H1 (cell line): ENCODE results near the gene SHISA9. TPM values are rescaled to one million over a fixed set of nuclear protein-coding genes. Genes with fewer than 3 reads are reported as not detected.

Experiments
- EP300 ChIP-seq, 2 experiments: IDR thresholded peaks; 1 replicate in 1 of 2; 2 replicates in 1 of 2; pipeline ENCODE4 v1.6.1; 2011 to 2012; ENCODE audit warnings: low read depth in 2 of 2, low read length in 2 of 2, mild to moderate bottlenecking in 2 of 2, borderline replicate concordance in 1 of 2, inconsistent platforms in 1 of 2, moderate library complexity in 1 of 2
- polyA plus RNA-seq, 7 experiments: library from polyadenylated mRNA; depleted of rRNA in 3 of 7; stranded (reverse) in 5 of 7; unstranded in 2 of 7; fragments of >200 nt in 5 of 7; fragments of 200-250 nt in 2 of 7; gene quantifications; 1 replicate in 5 of 7; 2 replicates in 1 of 7; 4 replicates in 1 of 7; pipeline versions ENCODE4 v1.2.1 to v1.2.3, GENCODE V29; 2011 to 2013; ENCODE audit warnings: missing spikeins in 2 of 7, mixed read lengths in 2 of 7
- total RNA-seq: library from RNA; stranded (reverse); fragmentation: NEBNext Ultra II Directional; extraction: Animal tissue kit (Norgen Biotek cat#: 25700); gene quantifications from 2 replicates; pipeline ENCODE4 v1.2.1, GENCODE V29; 2021

SHISA9 gene
- total and polyA plus RNA-seq, 2 of the 8 experiments (the other 6 are each of a cell fraction or from before 2014, with no cell fraction given): 25.6 to 39.8 TPM

DNA sequence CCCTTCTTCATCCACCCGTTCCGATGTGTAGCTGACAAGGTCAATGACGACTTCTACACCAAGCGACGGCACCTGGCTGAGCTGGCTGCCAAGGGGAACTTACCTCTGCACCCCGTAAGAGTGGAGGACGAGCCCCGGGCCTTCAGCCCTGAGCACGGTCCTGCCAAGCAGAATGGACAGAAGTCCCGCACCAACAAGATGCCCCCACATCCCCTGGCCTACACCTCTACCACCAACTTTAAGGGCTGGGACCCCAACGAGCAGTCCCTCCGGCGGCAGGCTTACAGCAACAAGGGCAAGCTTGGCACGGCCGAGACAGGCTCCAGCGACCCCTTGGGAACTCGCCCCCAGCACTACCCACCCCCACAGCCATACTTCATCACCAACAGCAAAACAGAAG lies 333.6 kb downstream of the SHISA9 start (continued):
- no peak for TF ChIP-seq EP300 (IDR thresholded peaks at IDR 0.05; ENCODE audit: borderline replicate concordance in 1 of 2, low read depth in 2 of 2, low read length in 2 of 2)
